SH-SY5Y (cell line): ENCODE results near the gene SLC26A11.

Experiments used
- GATA2 ChIP-seq: IDR thresholded peaks from 2 replicates; pipeline ENCODE4 v1.6.1; 2011; ENCODE audit warnings: mild to moderate bottlenecking, low read depth, low read length
- GATA3 ChIP-seq: IDR thresholded peaks from 2 replicates; pipeline ENCODE4 v1.6.1; 2011; ENCODE audit warnings: low read depth, mild to moderate bottlenecking, low read length, moderate library complexity

- TF ChIP-seq GATA2 (no peak), GATA3 (no peak)
Measured at GRCh38 chr17:80262291-80262690, 42.1 kb downstream of the SLC26A11 start.
